CD14-positive monocyte (primary cell): ENCODE measurements around the gene ZNF577. TPM values are rescaled to one million over a fixed set of nuclear protein-coding genes. Genes with fewer than 3 reads are reported as not detected.

Experiments used
- DNase-seq, 3 donors: peaks; one replicate each; pipeline ENCODE4 v3.0.0-alpha.2; 2011 to 2022
- H2AFZ ChIP-seq: 2 replicates; pipeline ENCODE4 v1.6.0; 2012; ENCODE audit warnings: mild to moderate bottlenecking, low read depth, low read length, inconsistent platforms; ENCODE audit not compliant: insufficient read depth, poor library complexity, severe bottlenecking
- H3K27ac ChIP-seq, 2 donors: 1 replicate in 1 of 2; 2 replicates in 1 of 2; pipeline ENCODE4 v1.5.1; 2012 to 2013; ENCODE audit warnings: low read length in 2 of 2, control low read depth in 1 of 2, inconsistent platforms in 1 of 2, low read depth in 1 of 2, mild to moderate bottlenecking in 1 of 2
- H3K27me3 ChIP-seq, 2 donors: one replicate each; pipeline versions ENCODE4 v1.6.0 to v1.6.1; 2011 to 2013; ENCODE audit warnings: low read length in 2 of 2; ENCODE audit not compliant: control insufficient read depth in 2 of 2, insufficient read depth in 2 of 2
- H3K36me3 ChIP-seq, 2 donors: replicated peaks in 1 of 2; 1 replicate in 1 of 2; 2 replicates in 1 of 2; pipeline versions ENCODE4 v1.5.1 to v1.6.1; 2012 to 2013; ENCODE audit warnings: low read length in 2 of 2, control low read depth in 1 of 2, inconsistent platforms in 1 of 2, mild to moderate bottlenecking in 1 of 2; ENCODE audit not compliant: insufficient read depth in 2 of 2, control insufficient read depth in 1 of 2
- H3K4me1 ChIP-seq, 2 donors: 1 replicate in 1 of 2; 2 replicates in 1 of 2; pipeline versions ENCODE4 v1.5.1 to v1.6.1; 2012 to 2013; ENCODE audit warnings: low read length in 2 of 2, control low read depth in 1 of 2, inconsistent platforms in 1 of 2, mild to moderate bottlenecking in 1 of 2, moderate library complexity in 1 of 2; ENCODE audit not compliant: insufficient read depth in 2 of 2, control insufficient read depth in 1 of 2
- H3K4me2 ChIP-seq: replicated peaks from 2 replicates; pipeline ENCODE3; 2012; ENCODE audit warnings: low read length, moderate library complexity, mild to moderate bottlenecking; ENCODE audit not compliant: poor library complexity, severe bottlenecking; ENCODE audit errors: extremely low read depth
- H3K4me3 ChIP-seq, 3 experiments: fragments of 200-600 bp in 1 of 3; sonication (generic) in 1 of 3; replicated peaks in 1 of 3; 1 replicate in 2 of 3; 2 replicates in 1 of 3; pipeline ENCODE4 v1.5.1; 2011 to 2013; ENCODE audit warnings: low read length in 3 of 3, mild to moderate bottlenecking in 3 of 3, control low read depth in 2 of 3, low read depth in 2 of 3, inconsistent platforms in 1 of 3, moderate library complexity in 1 of 3
- H3K79me2 ChIP-seq: 2 replicates; pipeline ENCODE4 v1.6.0; 2012; ENCODE audit warnings: mild to moderate bottlenecking, control low read depth, inconsistent platforms, low read length, moderate library complexity; ENCODE audit not compliant: insufficient read depth
- H3K9ac ChIP-seq: 2 replicates; pipeline ENCODE4 v1.6.0; 2017; ENCODE audit warnings: low read length, mild to moderate bottlenecking; ENCODE audit not compliant: insufficient read depth, poor library complexity, severe bottlenecking
- H3K9me3 ChIP-seq, 2 donors: replicated peaks in 1 of 2; 1 replicate in 1 of 2; 2 replicates in 1 of 2; pipeline versions ENCODE4 v1.5.1 to v1.6.1; 2012 to 2013; ENCODE audit warnings: low read length in 2 of 2, control low read depth in 1 of 2; ENCODE audit not compliant: control insufficient read depth in 1 of 2, insufficient read depth in 1 of 2
- H4K20me1 ChIP-seq: 2 replicates; pipeline ENCODE4 v1.6.0; 2012; ENCODE audit warnings: mild to moderate bottlenecking, low read length, control low read depth, moderate library complexity; ENCODE audit not compliant: insufficient read depth
- H3K27ac Mint-ChIP-seq, 7 donors: one replicate each; pipeline ENCODE4 v1.8.0; 2020; ENCODE audit warnings: mild to moderate bottlenecking in 7 of 7, mixed read lengths in 7 of 7, moderate library complexity in 6 of 7, inconsistent platforms in 2 of 7
- H3K27me3 Mint-ChIP-seq, 3 donors: one replicate each; pipeline ENCODE4 v1.8.0; 2021 to 2022; ENCODE audit warnings: low read depth in 3 of 3, mild to moderate bottlenecking in 3 of 3, mixed read lengths in 3 of 3, moderate library complexity in 3 of 3, inconsistent platforms in 1 of 3
- H3K36me3 Mint-ChIP-seq, 2 donors: one replicate each; pipeline ENCODE4 v1.8.0; 2020; ENCODE audit warnings: mixed read lengths in 2 of 2, inconsistent platforms in 1 of 2, mild to moderate bottlenecking in 1 of 2
- H3K4me1 Mint-ChIP-seq: one replicate; pipeline ENCODE4 v1.8.0; 2020; ENCODE audit warnings: mild to moderate bottlenecking, mixed read lengths
- H3K4me3 Mint-ChIP-seq, 2 donors: one replicate each; pipeline ENCODE4 v1.8.0; 2020; ENCODE audit warnings: mild to moderate bottlenecking in 2 of 2, mixed read lengths in 2 of 2, moderate library complexity in 1 of 2
- H3K9me3 Mint-ChIP-seq, 7 donors: one replicate each; pipeline ENCODE4 v1.8.0; 2020 to 2022; ENCODE audit warnings: mixed read lengths in 7 of 7, mild to moderate bottlenecking in 6 of 7, moderate library complexity in 6 of 7, inconsistent platforms in 2 of 7
- WGBS: methylation state at CpG from one replicate; pipeline ENCODE4 v1.1.5; 2013; ENCODE audit warnings: missing lambda C conversion rate; ENCODE audit not compliant: insufficient coverage; 5-methylcytosine and 5-hydroxymethylcytosine counted together
- intact Hi-C, 2 donors: fragments of 100-400 bp; cut with micrococcal nuclease; formaldehyde crosslinking; loops; one replicate each; pipeline versions ENCODE4 v1.15.0 to v1.15.1; 2023
- polyA minus RNA-seq: library from RNA; depleted of rRNA, polyadenylated mRNA; stranded (reverse); fragments of >200 nt; gene quantifications from 2 replicates; pipeline ENCODE4 v1.2.3, GENCODE V29; 2012
- polyA plus RNA-seq, 3 donors: library from polyadenylated mRNA; depleted of rRNA in 1 of 3; unstranded in 2 of 3; stranded (reverse) in 1 of 3; fragments of 300-500 nt in 2 of 3; fragments of >200 nt in 1 of 3; fragmentation: Illumina TruSeq in 2 of 3; gene quantifications; 1 replicate in 2 of 3; 2 replicates in 1 of 3; pipeline ENCODE4 v1.2.3, GENCODE V29; 2012 to 2021
- total RNA-seq, 12 experiments: library from RNA in 1 of 12; stranded (reverse) in 1 of 12; fragments of 120-200 nt in 1 of 12; gene quantifications; one replicate each; pipeline ENCODE4 v1.2.4 and lab custom pipeline; 2013 to 2026; ENCODE audit warnings: mixed read lengths in 6 of 12, inconsistent platforms in 1 of 12
- TF ChIP-seq, protein P1 (sequence below): fragments of 200-600 bp; IDR thresholded peaks from one replicate; pipeline ENCODE4 v1.8.0; 2022; ENCODE audit warnings: antibody characterized with exemption, mild to moderate bottlenecking

Gene ZNF577
- 8.9 TPM for total RNA-seq (2013)
- 1 to 10 TPM; 1.5 to 8.5 (median 1.5) TPM for polyA plus RNA-seq
- polyA minus RNA-seq = 2.2 and 6.9 TPM in 2 replicates
- 6.0 to 15.8 (median 11.5) reads per million in 11 experiments for total RNA-seq (lab: John Stamatoyannopoulos, UW)

DNA sequence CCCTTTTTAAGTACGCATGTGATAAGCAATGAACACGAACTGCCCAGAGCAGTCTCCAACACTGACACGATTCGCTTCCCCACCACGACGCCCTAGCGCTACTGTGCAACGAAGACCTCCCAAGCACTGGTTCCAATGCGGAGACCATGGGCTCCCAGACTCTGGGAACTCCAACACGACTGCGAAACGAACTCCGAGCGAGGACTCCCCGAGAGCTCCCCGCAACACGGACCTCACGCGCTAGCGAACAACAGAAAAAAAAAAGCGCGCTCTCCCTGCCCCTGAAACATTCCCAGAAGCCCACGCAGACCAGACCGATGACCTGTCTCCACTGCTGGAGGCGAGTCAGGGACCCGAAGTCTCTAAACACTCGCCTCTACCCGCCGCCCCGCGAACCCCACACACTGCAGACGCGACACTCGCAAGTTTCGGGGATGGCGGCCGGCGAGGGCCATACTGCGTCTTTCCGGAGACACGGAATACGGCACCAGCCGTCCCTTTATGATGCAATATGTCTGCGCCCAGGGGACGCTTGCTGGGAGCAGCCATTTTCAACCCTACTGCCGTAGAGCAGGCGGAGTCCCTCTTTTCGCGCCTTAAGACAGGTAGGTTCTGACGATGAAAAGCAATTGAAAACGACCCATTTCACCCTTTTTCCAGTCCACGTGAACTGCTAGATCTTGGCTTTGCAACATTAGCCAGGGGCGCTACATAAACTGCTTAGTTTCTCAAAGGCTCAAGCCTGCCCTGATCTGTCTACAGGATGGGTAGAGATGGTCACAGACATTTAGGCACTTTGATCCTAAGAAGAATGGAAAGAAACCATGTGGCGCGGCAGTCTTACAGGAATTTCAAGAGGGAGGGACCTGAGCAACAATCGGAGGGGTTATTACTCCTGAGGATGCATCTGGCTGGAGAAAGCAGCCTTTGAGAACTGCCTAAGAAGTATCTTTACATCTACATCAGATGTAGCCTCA, at the start of gene ZNF577:
TSS of gene ZNF577 (minus strand) at position 430 of the 977 bp plus-strand sequence. CDS start 7,569 bp downstream, outside the sequence.
- H3K9me3 Mint-ChIP-seq = peaks cover 49 to 92% (median 80%) of the 10 kb centered on the region in 7 donors
- Histone ChIP-seq H3K36me3 (peaks cover 23 to 39% of the 10 kb centered on the region in 2 donors), H3K4me3 (peak within 1 kb of the TSS; percentile 44 to 81 (median 67)), H3K9me3 (peaks cover 56 to 94% of the 10 kb centered on the region in 2 donors), H3K4me2 (peak within 1 kb of the TSS; percentile 73), H4K20me1 (no peaks in the 10 kb centered on the region), H3K79me2 (no peaks in the 10 kb centered on the region), H3K27me3 (no peaks in the 10 kb centered on the region), H3K27ac (peak within 1 kb of the TSS; percentile 22 to 71), H3K4me1 (peaks cover 4 to 12% of the 10 kb centered on the region in 2 donors), H2AFZ (peak within 1 kb of the TSS; percentile 85), H3K9ac (peak within 1 kb of the TSS; percentile 53)
- intact Hi-C loops = loop anchor here in 1 of 2 donors (5.0 kb wide), 1 partner anchor 99 kb away; the partner anchor contains the start of gene ZNF350
- peaks cover 30 to 53% of the 10 kb centered on the region in 2 donors for H3K36me3 Mint-ChIP-seq
- H3K4me1 Mint-ChIP-seq = peaks cover 17% of the 10 kb centered on the region
- DNase-seq = peak; percentile 59 to 73 (median 71)
- H3K4me3 Mint-ChIP-seq = peak within 1 kb of the TSS; percentile 98 to 99
- H3K27ac Mint-ChIP-seq = peak within 1 kb of the TSS in 6 of 7 donors; percentile 62 to 91 (median 78)
- WGBS = 23% methylated on average over 50 of the region's 56 CpGs
- H3K27me3 Mint-ChIP-seq = peaks cover 0 to 3% (median 3%) of the 10 kb centered on the region in 3 donors
- TF ChIP-seq, protein P1, sequence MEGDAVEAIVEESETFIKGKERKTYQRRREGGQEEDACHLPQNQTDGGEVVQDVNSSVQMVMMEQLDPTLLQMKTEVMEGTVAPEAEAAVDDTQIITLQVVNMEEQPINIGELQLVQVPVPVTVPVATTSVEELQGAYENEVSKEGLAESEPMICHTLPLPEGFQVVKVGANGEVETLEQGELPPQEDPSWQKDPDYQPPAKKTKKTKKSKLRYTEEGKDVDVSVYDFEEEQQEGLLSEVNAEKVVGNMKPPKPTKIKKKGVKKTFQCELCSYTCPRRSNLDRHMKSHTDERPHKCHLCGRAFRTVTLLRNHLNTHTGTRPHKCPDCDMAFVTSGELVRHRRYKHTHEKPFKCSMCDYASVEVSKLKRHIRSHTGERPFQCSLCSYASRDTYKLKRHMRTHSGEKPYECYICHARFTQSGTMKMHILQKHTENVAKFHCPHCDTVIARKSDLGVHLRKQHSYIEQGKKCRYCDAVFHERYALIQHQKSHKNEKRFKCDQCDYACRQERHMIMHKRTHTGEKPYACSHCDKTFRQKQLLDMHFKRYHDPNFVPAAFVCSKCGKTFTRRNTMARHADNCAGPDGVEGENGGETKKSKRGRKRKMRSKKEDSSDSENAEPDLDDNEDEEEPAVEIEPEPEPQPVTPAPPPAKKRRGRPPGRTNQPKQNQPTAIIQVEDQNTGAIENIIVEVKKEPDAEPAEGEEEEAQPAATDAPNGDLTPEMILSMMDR = no peak

GRCh38 chr19:51931921-51932320, 44.2 kb upstream of the ZNF577 start:
- Mint-ChIP-seq H3K27me3 (peaks cover 0 to 2% (median 0%) of the 10 kb centered on the region in 3 donors), H3K27ac (no peak overlapping the region), H3K4me3 (no peak overlapping the region), H3K4me1 (peaks cover 13% of the 10 kb centered on the region), H3K9me3 (peaks cover 44 to 83% (median 75%) of the 10 kb centered on the region in 7 donors), H3K36me3 (peaks cover 77 to 78% of the 10 kb centered on the region in 2 donors)
- intact Hi-C loops = no loop called here
- no peak overlapping the region for H2AFZ ChIP-seq
- no peak overlapping the region for H3K27ac ChIP-seq
- no peak overlapping the region for H3K9ac ChIP-seq
- H3K4me2 ChIP-seq = no peak overlapping the region
- peaks cover 62 to 73% of the 10 kb centered on the region in 2 donors for H3K9me3 ChIP-seq
- H4K20me1 ChIP-seq = no peaks in the 10 kb centered on the region
- no peak for DNase-seq
- H3K36me3 ChIP-seq = peaks cover 57 to 76% of the 10 kb centered on the region in 2 donors
- TF ChIP-seq, protein P1 = no peak
- H3K4me1 ChIP-seq = peaks cover 7 to 13% of the 10 kb centered on the region in 2 donors
- 88% methylated on average over 6 of the region's 8 CpGs for WGBS
- H3K4me3 ChIP-seq = peak overlapping the region in 1 of 3 experiments; percentile 12
- peaks cover 5% of the 10 kb centered on the region for H3K79me2 ChIP-seq
- H3K27me3 ChIP-seq = no peaks in the 10 kb centered on the region
